ENCODE measurements around the gene ACAD8.
A peak's percentile ranks its signal among the peaks of the same experiment; 100 is the strongest.

GRCh38 chr11:134223836-134224709 is 29.3 kb upstream of the ACAD8 start, which contains the start of the genes NCAPD3 and VPS26B:
- TF ChIP-seq CTCF (IDR thresholded peaks at IDR 0.05) (peak in 1 of 3 experiments; percentile 24), POLR2A (IDR thresholded peaks at IDR 0.05) (peak; percentile 93)

Measured in testis (tissue), 2 donors.